Neuron (in vitro differentiated cells): Measurements from ENCODE around the gene ZNF397.

Experiments
- H2AFZ ChIP-seq: one replicate; pipeline ENCODE4 v1.6.1; 2013; ENCODE audit warnings: low read depth, mild to moderate bottlenecking, inconsistent platforms, low read length, moderate library complexity
- H3K27me3 ChIP-seq: one replicate; pipeline ENCODE4 v1.6.1; 2013; ENCODE audit warnings: low read length; ENCODE audit not compliant: insufficient read depth
- H3K36me3 ChIP-seq: one replicate; pipeline ENCODE4 v1.6.1; 2013; ENCODE audit warnings: low read length; ENCODE audit not compliant: insufficient read depth
- H3K4me1 ChIP-seq: one replicate; pipeline ENCODE4 v1.6.1; 2013; ENCODE audit warnings: low read length; ENCODE audit not compliant: insufficient read depth
- H3K4me3 ChIP-seq: 2 replicates; pipeline ENCODE4 v1.5.1; 2013; ENCODE audit warnings: mild to moderate bottlenecking, low read length, moderate library complexity
- H3K9me3 ChIP-seq: one replicate; pipeline ENCODE4 v1.6.1; 2013; ENCODE audit warnings: low read length

The ZNF397 gene

GRCh38 chr18:35253655-35254287, 12.9 kb downstream of the ZNF397 start:
- H3K27me3 ChIP-seq = no peaks in the 10 kb centered on the region
- H3K4me1 ChIP-seq = no peaks in the 10 kb centered on the region
- peaks cover 34% of the 10 kb centered on the region for H3K9me3 ChIP-seq
- peaks cover 45% of the 10 kb centered on the region for H3K36me3 ChIP-seq
- no peak overlapping the region for H2AFZ ChIP-seq
- H3K4me3 ChIP-seq = no peak overlapping the region

- Histone ChIP-seq H3K27me3 (no peaks in the 10 kb centered on the region), H3K36me3 (peaks cover 46% of the 10 kb centered on the region), H3K4me3 (no peak overlapping the region), H3K4me1 (no peaks in the 10 kb centered on the region), H2AFZ (no peak overlapping the region), H3K9me3 (peaks cover 31% of the 10 kb centered on the region)
Measured at GRCh38 chr18:35256947-35257346, 16.1 kb downstream of the ZNF397 start.

- H3K27me3 ChIP-seq = no peaks in the 10 kb centered on the region
- peaks cover 13% of the 10 kb centered on the region for H3K9me3 ChIP-seq
- H3K4me3 ChIP-seq = no peak overlapping the region
- H3K36me3 ChIP-seq = peaks cover 30% of the 10 kb centered on the region
- no peaks in the 10 kb centered on the region for H3K4me1 ChIP-seq
- H2AFZ ChIP-seq = no peak overlapping the region
Measured at GRCh38 chr18:35264409-35264808, 23.6 kb downstream of the ZNF397 start.

GRCh38 chr18:35267161-35267651, 26.4 kb downstream of the ZNF397 start:
- no peaks in the 10 kb centered on the region for H3K4me1 ChIP-seq
- peaks cover 13% of the 10 kb centered on the region for H3K9me3 ChIP-seq
- H2AFZ ChIP-seq = no peak overlapping the region
- H3K4me3 ChIP-seq = no peak overlapping the region
- H3K27me3 ChIP-seq = no peaks in the 10 kb centered on the region
- H3K36me3 ChIP-seq = peaks cover 22% of the 10 kb centered on the region

GRCh38 chr18:35267809-35268208, 27.0 kb downstream of the ZNF397 start:
- Histone ChIP-seq H3K9me3 (peaks cover 10% of the 10 kb centered on the region), H3K36me3 (peaks cover 16% of the 10 kb centered on the region), H3K4me3 (no peak overlapping the region), H2AFZ (no peak overlapping the region), H3K27me3 (no peaks in the 10 kb centered on the region), H3K4me1 (no peaks in the 10 kb centered on the region)

GRCh38 chr18:35268821-35269220, 28.0 kb downstream of the ZNF397 start:
- H3K9me3 ChIP-seq = peaks cover 10% of the 10 kb centered on the region

GRCh38 chr18:35271656-35272055, 30.8 kb downstream of the ZNF397 start:
- Histone ChIP-seq H3K9me3 (peaks cover 8% of the 10 kb centered on the region), H3K36me3 (peaks cover 2% of the 10 kb centered on the region), H2AFZ (no peak overlapping the region), H3K4me1 (no peaks in the 10 kb centered on the region), H3K27me3 (no peaks in the 10 kb centered on the region), H3K4me3 (no peak overlapping the region)

More at GRCh38 chr18:35268821-35269220, 28.0 kb downstream of the ZNF397 start:
- Histone ChIP-seq H3K36me3 (peaks cover 10% of the 10 kb centered on the region), H3K4me3 (no peak overlapping the region), H3K27me3 (no peaks in the 10 kb centered on the region), H2AFZ (no peak overlapping the region), H3K4me1 (no peaks in the 10 kb centered on the region)

DNA sequence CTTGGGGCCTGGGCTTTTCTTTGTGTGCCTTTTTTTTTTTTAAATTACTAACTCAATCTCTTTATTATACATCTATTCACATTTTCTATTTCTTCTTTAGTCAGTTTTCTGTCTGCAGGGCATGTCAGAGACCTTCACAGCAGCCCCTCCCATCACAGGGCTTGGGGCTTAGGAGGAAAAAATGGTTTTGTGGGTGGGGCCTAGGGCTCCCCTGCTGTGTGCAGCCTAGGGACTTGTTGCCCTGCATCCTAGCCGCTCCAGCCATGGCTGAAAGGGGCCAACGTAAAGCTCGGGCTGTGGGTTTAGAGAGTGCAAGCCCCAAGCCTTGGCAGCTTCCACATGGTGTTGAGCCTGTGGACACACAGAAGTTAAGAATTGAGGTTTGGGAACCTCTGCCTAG, 35.4 kb downstream of the ZNF397 start:
- no peak overlapping the region for H2AFZ ChIP-seq

GRCh38 chr18:35277633-35278032, 36.8 kb downstream of the ZNF397 start:
- Histone ChIP-seq H3K27me3 (no peaks in the 10 kb centered on the region), H3K4me1 (no peaks in the 10 kb centered on the region), H2AFZ (no peak overlapping the region), H3K4me3 (no peak overlapping the region), H3K36me3 (no peaks in the 10 kb centered on the region), H3K9me3 (peaks cover 3% of the 10 kb centered on the region)

More for the DNA sequence above, 35.4 kb downstream of the ZNF397 start:
- peaks cover 3% of the 10 kb centered on the region for H3K9me3 ChIP-seq
- no peak overlapping the region for H3K4me3 ChIP-seq
- H3K4me1 ChIP-seq = no peaks in the 10 kb centered on the region
- H3K36me3 ChIP-seq = no peaks in the 10 kb centered on the region
- H3K27me3 ChIP-seq = no peaks in the 10 kb centered on the region

GRCh38 chr18:35278085-35278484, 37.3 kb downstream of the ZNF397 start:
- Histone ChIP-seq H3K27me3 (no peaks in the 10 kb centered on the region), H3K9me3 (peaks cover 3% of the 10 kb centered on the region), H3K4me1 (no peaks in the 10 kb centered on the region), H3K36me3 (no peaks in the 10 kb centered on the region), H2AFZ (no peak overlapping the region), H3K4me3 (no peak overlapping the region)

DNA sequence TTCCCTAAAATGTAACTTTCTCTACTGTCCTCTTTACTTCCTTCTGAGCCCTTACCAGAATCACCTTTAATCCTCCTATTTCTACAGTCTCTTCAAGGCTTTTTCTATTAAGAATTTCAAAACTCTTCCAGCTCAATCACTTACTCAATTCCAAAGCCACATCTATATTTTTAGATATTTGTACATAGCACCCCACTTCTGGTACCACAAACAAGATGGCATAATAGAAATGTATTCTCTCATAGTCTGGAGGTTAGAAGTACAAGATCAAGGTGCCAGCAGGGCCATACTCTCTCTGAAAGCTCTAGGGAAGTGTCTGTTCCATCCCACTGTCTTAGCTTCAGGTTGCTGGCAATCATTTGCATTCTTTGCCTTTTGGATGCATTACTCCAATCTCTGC, 38.1 kb downstream of the ZNF397 start:
- Histone ChIP-seq H3K4me3 (no peak overlapping the region), H2AFZ (no peak overlapping the region), H3K9me3 (peaks cover 12% of the 10 kb centered on the region), H3K4me1 (no peaks in the 10 kb centered on the region), H3K27me3 (no peaks in the 10 kb centered on the region), H3K36me3 (no peaks in the 10 kb centered on the region)

DNA sequence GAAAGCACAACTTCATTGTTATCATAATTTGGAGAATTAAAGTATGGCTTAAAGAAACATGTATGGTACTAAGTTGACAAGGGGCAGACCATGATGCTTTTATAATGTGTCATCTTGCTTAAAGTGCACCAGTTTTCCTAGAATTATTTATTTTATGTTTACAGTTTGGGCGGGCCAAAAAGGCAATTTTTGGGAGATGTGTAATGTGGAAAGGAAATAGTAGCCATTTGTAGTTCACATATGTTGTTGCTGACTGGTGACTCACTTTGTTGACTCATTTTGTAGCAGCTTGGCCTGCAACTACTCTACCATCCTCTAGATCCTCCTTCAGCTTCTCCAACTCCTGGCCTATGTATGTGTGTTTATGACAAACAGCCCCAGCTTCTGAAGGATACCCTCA, 41.5 kb downstream of the ZNF397 start:
- H3K4me3 ChIP-seq = no peak overlapping the region
- no peak overlapping the region for H2AFZ ChIP-seq
- no peaks in the 10 kb centered on the region for H3K36me3 ChIP-seq
- no peaks in the 10 kb centered on the region for H3K27me3 ChIP-seq
- H3K9me3 ChIP-seq = peaks cover 22% of the 10 kb centered on the region
- no peaks in the 10 kb centered on the region for H3K4me1 ChIP-seq

GRCh38 chr18:35283923-35284794, 43.3 kb downstream of the ZNF397 start:
- no peaks in the 10 kb centered on the region for H3K36me3 ChIP-seq
- H3K4me1 ChIP-seq = peaks cover 2% of the 10 kb centered on the region
- H3K4me3 ChIP-seq = no peak overlapping the region
- H2AFZ ChIP-seq = no peak overlapping the region
- peaks cover 20% of the 10 kb centered on the region for H3K9me3 ChIP-seq
- H3K27me3 ChIP-seq = no peaks in the 10 kb centered on the region
